ENCODE results near the gene C10orf67.

The C10orf67 gene

GRCh38 chr10:23345861-23346260 lies 1.3 kb upstream of the C10orf67 start:
- peak; percentile 87 for ATAC-seq
- TF ChIP-seq ISL1 (CRISPR knock-in tag; IDR thresholded peaks at IDR 0.05) = peak; percentile 64
- TF ChIP-seq BACH2 (CRISPR knock-in tag; IDR thresholded peaks at IDR 0.05; ENCODE audit: borderline replicate concordance) = no peak

- no peak for TF ChIP-seq PATZ1 (CRISPR knock-in tag; IDR thresholded peaks at IDR 0.05; ENCODE audit: borderline replicate concordance)
- TF ChIP-seq ZNF8 (CRISPR knock-in tag; IDR thresholded peaks at IDR 0.05) = no peak
- no peak for TF ChIP-seq OSR1 (CRISPR knock-in tag; IDR thresholded peaks at IDR 0.05)
- TF ChIP-seq ESRRG (CRISPR knock-in tag; IDR thresholded peaks at IDR 0.05) = no peak
- TF ChIP-seq CSDC2 (CRISPR knock-in tag; IDR thresholded peaks at IDR 0.05) = no peak
- no peak for TF ChIP-seq ZNF565 (CRISPR knock-in tag; conservative IDR thresholded peaks at IDR 0.05; ENCODE audit: low read depth)
- no peak for TF ChIP-seq RARB (CRISPR knock-in tag; IDR thresholded peaks at IDR 0.05)
- TF ChIP-seq TCF4 (CRISPR knock-in tag; IDR thresholded peaks at IDR 0.05; ENCODE audit: borderline replicate concordance) = no peak
- TF ChIP-seq GLIS3 (CRISPR knock-in tag; IDR thresholded peaks at IDR 0.05) = no peak
- TF ChIP-seq ZFP3 (CRISPR knock-in tag; IDR thresholded peaks at IDR 0.05) = no peak
- TF ChIP-seq BACH2 (CRISPR knock-in tag; IDR thresholded peaks at IDR 0.05; ENCODE audit: borderline replicate concordance) = no peak
- no peak for TF ChIP-seq ZC3H10 (CRISPR knock-in tag; IDR thresholded peaks at IDR 0.05)
- TF ChIP-seq POU6F1 (CRISPR knock-in tag; IDR thresholded peaks at IDR 0.05; ENCODE audit: borderline replicate concordance, low read depth) = no peak
- TF ChIP-seq PPARA (CRISPR knock-in tag; IDR thresholded peaks at IDR 0.05; ENCODE audit: borderline replicate concordance) = no peak
- no peak for TF ChIP-seq SNAI2 (CRISPR knock-in tag; IDR thresholded peaks at IDR 0.05)
- peak; percentile 9; the same call in 2 of the 3 replicates for ATAC-seq
Measured at GRCh38 chr10:23343591-23344240, 881 bp downstream of the C10orf67 start.

GRCh38 chr10:23342213-23342884 lies 2.2 kb downstream of the C10orf67 start:
- ATAC-seq = no peak
- TF ChIP-seq ISL1 (CRISPR knock-in tag; IDR thresholded peaks at IDR 0.05) (no peak), PATZ1 (CRISPR knock-in tag; IDR thresholded peaks at IDR 0.05; ENCODE audit: borderline replicate concordance) (no peak), TOX (CRISPR knock-in tag; IDR thresholded peaks at IDR 0.05; ENCODE audit: borderline replicate concordance) (no peak), SNAI2 (CRISPR knock-in tag; IDR thresholded peaks at IDR 0.05) (no peak)

- no peak for ATAC-seq
- TF ChIP-seq SNAI2 (CRISPR knock-in tag; IDR thresholded peaks at IDR 0.05) (no peak), PPARA (CRISPR knock-in tag; IDR thresholded peaks at IDR 0.05; ENCODE audit: borderline replicate concordance) (no peak), ESRRG (CRISPR knock-in tag; IDR thresholded peaks at IDR 0.05) (no peak), TSHZ2 (CRISPR knock-in tag; IDR thresholded peaks at IDR 0.05) (no peak), PATZ1 (CRISPR knock-in tag; IDR thresholded peaks at IDR 0.05; ENCODE audit: borderline replicate concordance) (no peak), RARB (CRISPR knock-in tag; IDR thresholded peaks at IDR 0.05) (no peak), CREB5 (CRISPR knock-in tag; IDR thresholded peaks at IDR 0.05; ENCODE audit: low read depth) (no peak), ZNF70 (CRISPR knock-in tag; IDR thresholded peaks at IDR 0.05) (no peak), ISL1 (CRISPR knock-in tag; IDR thresholded peaks at IDR 0.05) (no peak), CSRNP3 (CRISPR knock-in tag; IDR thresholded peaks at IDR 0.05) (no peak), ARNTL (CRISPR knock-in tag; IDR thresholded peaks at IDR 0.05; ENCODE audit: borderline replicate concordance, low read depth) (no peak), ZNF8 (CRISPR knock-in tag; IDR thresholded peaks at IDR 0.05) (no peak)
Measured at GRCh38 chr10:23341004-23341403, 3.6 kb downstream of the C10orf67 start.
